Karpas-422 (cell line): ENCODE measurements around the gene SHE. TPM values are rescaled to one million over a fixed set of nuclear protein-coding genes. Genes with fewer than 3 reads are reported as not detected.

Experiments
- DNase-seq: peaks from one replicate; pipeline ENCODE4 v3.0.0-alpha.2; 2015
- H2AFZ ChIP-seq: fragments of 200-600 bp; sonication (generic); 2 replicates; pipeline ENCODE4 v1.6.1; 2014; ENCODE audit warnings: antibody characterized with exemption, low read length, mixed read lengths
- H3K27ac ChIP-seq: fragments of 200-600 bp; sonication (generic); 2 replicates; pipeline ENCODE4 v1.5.1; 2014; ENCODE audit warnings: mild to moderate bottlenecking, low read length, moderate library complexity
- H3K27me3 ChIP-seq: fragments of 200-600 bp; sonication (generic); 2 replicates; pipeline ENCODE4 v1.6.1; 2014; ENCODE audit warnings: low read length, mixed read lengths
- H3K36me3 ChIP-seq: fragments of 200-600 bp; sonication (generic); 2 replicates; pipeline ENCODE4 v1.6.1; 2014; ENCODE audit warnings: low read length, mixed read lengths; ENCODE audit not compliant: insufficient read depth
- H3K4me1 ChIP-seq: fragments of 200-600 bp; sonication (generic); 2 replicates; pipeline ENCODE4 v1.6.1; 2014; ENCODE audit warnings: mild to moderate bottlenecking, low read length, mixed read lengths
- H3K4me2 ChIP-seq: fragments of 200-600 bp; sonication (generic); 2 replicates; pipeline ENCODE4 v1.6.1; 2014; ENCODE audit warnings: low read length, low read depth, mild to moderate bottlenecking; ENCODE audit not compliant: poor library complexity, severe bottlenecking
- H3K4me3 ChIP-seq: fragments of 200-600 bp; sonication (generic); 2 replicates; pipeline ENCODE4 v1.5.1; 2014; ENCODE audit warnings: mild to moderate bottlenecking, antibody characterized with exemption, low read length, mixed read lengths
- H3K79me2 ChIP-seq: fragments of 200-600 bp; sonication (generic); 2 replicates; pipeline ENCODE4 v1.6.1; 2014; ENCODE audit warnings: mild to moderate bottlenecking, low read length, mixed read lengths
- H3K9ac ChIP-seq: fragments of 200-600 bp; sonication (generic); 2 replicates; pipeline ENCODE4 v1.6.0; 2014; ENCODE audit warnings: low read length
- H3K9me2 ChIP-seq: fragments of 200-600 bp; sonication (generic), shearing (Covaris generic); replicated peaks from 2 replicates; pipeline ENCODE4 v1.6.0; 2014; ENCODE audit warnings: mild to moderate bottlenecking, low read length, moderate library complexity; ENCODE audit not compliant: insufficient read depth
- H3K9me3 ChIP-seq: fragments of 300-700, 200-600 bp; sonication (generic); 2 replicates; pipeline ENCODE4 v1.6.1; 2014; ENCODE audit warnings: low read length, mixed read lengths
- H4K20me1 ChIP-seq: fragments of 200-600 bp; sonication (generic); 2 replicates; pipeline ENCODE4 v1.6.1; 2014; ENCODE audit warnings: mild to moderate bottlenecking, antibody characterized with exemption, low read length, low read depth; ENCODE audit not compliant: insufficient read depth
- total RNA-seq: library from RNA; depleted of rRNA; stranded (reverse); fragments of >200 nt; shearing (Covaris generic); gene quantifications from 2 replicates; pipeline ENCODE4 v1.2.3, GENCODE V29; 2014; ENCODE audit warnings: low replicate concordance

The SHE gene
- total RNA-seq, 1 experiment from 2014 or later = not detected

- no peak overlapping the region for H3K4me3 ChIP-seq
- no peak overlapping the region for H2AFZ ChIP-seq
- no peak overlapping the region for H3K9ac ChIP-seq
- H3K27ac ChIP-seq = no peak overlapping the region
- peaks cover 17% of the 10 kb centered on the region for H3K4me1 ChIP-seq
- no peaks in the 10 kb centered on the region for H4K20me1 ChIP-seq
- H3K79me2 ChIP-seq = no peaks in the 10 kb centered on the region
- no peaks in the 10 kb centered on the region for H3K36me3 ChIP-seq
- no peak for DNase-seq
- no peaks in the 10 kb centered on the region for H3K9me3 ChIP-seq
- H3K4me2 ChIP-seq = no peak overlapping the region
- no peaks in the 10 kb centered on the region for H3K27me3 ChIP-seq
- H3K9me2 ChIP-seq = no peaks in the 10 kb centered on the region
Observed at GRCh38 chr1:154481053-154481452, 21.2 kb downstream of the SHE start.

- Histone ChIP-seq H3K9me3 (no peaks in the 10 kb centered on the region), H3K27me3 (no peaks in the 10 kb centered on the region), H3K4me3 (no peak overlapping the region), H3K9me2 (no peaks in the 10 kb centered on the region), H3K4me1 (peaks cover 17% of the 10 kb centered on the region), H2AFZ (no peak overlapping the region), H3K9ac (no peak overlapping the region), H4K20me1 (no peaks in the 10 kb centered on the region), H3K36me3 (no peaks in the 10 kb centered on the region), H3K79me2 (no peaks in the 10 kb centered on the region), H3K27ac (no peak overlapping the region), H3K4me2 (no peak overlapping the region)
- peak; percentile 90 for DNase-seq
Observed at GRCh38 chr1:154479764-154480421, 22.3 kb downstream of the SHE start.

- DNase-seq = peak; percentile 65
- Histone ChIP-seq H3K36me3 (no peaks in the 10 kb centered on the region), H3K9me2 (no peaks in the 10 kb centered on the region), H3K9me3 (no peaks in the 10 kb centered on the region), H3K27me3 (no peaks in the 10 kb centered on the region), H3K4me3 (no peak overlapping the region), H3K4me1 (peaks cover 17% of the 10 kb centered on the region), H2AFZ (peak overlapping the region; percentile 87), H3K9ac (peak overlapping the region; percentile 20; the same call in 1 of the 2 replicates), H3K27ac (no peak overlapping the region), H4K20me1 (no peaks in the 10 kb centered on the region), H3K4me2 (peak overlapping the region; percentile 17), H3K79me2 (no peaks in the 10 kb centered on the region)
Observed at GRCh38 chr1:154478639-154479038, 23.6 kb downstream of the SHE start.

GRCh38 chr1:154478013-154478412 is 24.2 kb downstream of the SHE start:
- no peak overlapping the region for H3K27ac ChIP-seq
- no peak overlapping the region for H3K4me2 ChIP-seq
- DNase-seq = no peak
- H2AFZ ChIP-seq = peak overlapping the region; percentile 87; the same call in 1 of the 2 replicates
- H3K36me3 ChIP-seq = no peaks in the 10 kb centered on the region
- no peaks in the 10 kb centered on the region for H3K79me2 ChIP-seq
- peaks cover 17% of the 10 kb centered on the region for H3K4me1 ChIP-seq
- H3K9me2 ChIP-seq = no peaks in the 10 kb centered on the region
- H3K4me3 ChIP-seq = no peak overlapping the region
- H3K9me3 ChIP-seq = no peaks in the 10 kb centered on the region
- H3K27me3 ChIP-seq = no peaks in the 10 kb centered on the region
- no peak overlapping the region for H3K9ac ChIP-seq
- no peaks in the 10 kb centered on the region for H4K20me1 ChIP-seq

GRCh38 chr1:154476791-154477190 is 25.4 kb downstream of the SHE start:
- Histone ChIP-seq H3K36me3 (no peaks in the 10 kb centered on the region), H3K4me2 (no peak overlapping the region), H2AFZ (no peak overlapping the region), H3K79me2 (no peaks in the 10 kb centered on the region), H3K27me3 (no peaks in the 10 kb centered on the region), H3K9me3 (no peaks in the 10 kb centered on the region), H3K9me2 (no peaks in the 10 kb centered on the region), H3K4me1 (peaks cover 17% of the 10 kb centered on the region), H4K20me1 (no peaks in the 10 kb centered on the region), H3K27ac (no peak overlapping the region), H3K4me3 (no peak overlapping the region), H3K9ac (no peak overlapping the region)
- DNase-seq = no peak

GRCh38 chr1:154474802-154475201 is 27.4 kb downstream of the SHE start:
- Histone ChIP-seq H3K79me2 (no peaks in the 10 kb centered on the region), H4K20me1 (no peaks in the 10 kb centered on the region), H3K4me1 (peaks cover 17% of the 10 kb centered on the region), H3K36me3 (no peaks in the 10 kb centered on the region), H3K27ac (no peak overlapping the region), H3K9ac (no peak overlapping the region), H3K4me3 (no peak overlapping the region), H2AFZ (no peak overlapping the region), H3K27me3 (no peaks in the 10 kb centered on the region), H3K9me3 (no peaks in the 10 kb centered on the region), H3K4me2 (no peak overlapping the region), H3K9me2 (no peaks in the 10 kb centered on the region)
- DNase-seq = no peak

- H3K9me3 ChIP-seq = no peaks in the 10 kb centered on the region
- no peak for DNase-seq
- H3K36me3 ChIP-seq = no peaks in the 10 kb centered on the region
- H3K4me1 ChIP-seq = no peaks in the 10 kb centered on the region
- no peak overlapping the region for H3K9ac ChIP-seq
- no peaks in the 10 kb centered on the region for H3K79me2 ChIP-seq
- no peak overlapping the region for H3K4me2 ChIP-seq
- no peak overlapping the region for H2AFZ ChIP-seq
- no peaks in the 10 kb centered on the region for H3K9me2 ChIP-seq
- no peaks in the 10 kb centered on the region for H3K27me3 ChIP-seq
- no peak overlapping the region for H3K4me3 ChIP-seq
- H3K27ac ChIP-seq = no peak overlapping the region
- H4K20me1 ChIP-seq = no peaks in the 10 kb centered on the region
Observed at GRCh38 chr1:154471304-154471703, 30.9 kb downstream of the SHE start.

- Histone ChIP-seq H3K4me3 (no peak overlapping the region), H3K9me2 (no peaks in the 10 kb centered on the region), H3K36me3 (no peaks in the 10 kb centered on the region), H2AFZ (no peak overlapping the region), H3K27me3 (no peaks in the 10 kb centered on the region), H4K20me1 (no peaks in the 10 kb centered on the region), H3K9ac (no peak overlapping the region), H3K9me3 (no peaks in the 10 kb centered on the region), H3K4me1 (no peaks in the 10 kb centered on the region), H3K27ac (no peak overlapping the region), H3K79me2 (no peaks in the 10 kb centered on the region), H3K4me2 (no peak overlapping the region)
- DNase-seq = no peak
Observed at GRCh38 chr1:154469844-154470560, 32.2 kb downstream of the SHE start.
